NCI-H69 (cell line): ENCODE measurements around the gene PCSK5.
"Not testable (repeated sequence)": the region's sequence is repeated elsewhere in the genome, so short reads cannot be mapped to it uniquely, and the experiment has no call there.

Experiments
- DNase-seq: peaks from one replicate; lab custom pipeline; 2025; lab: John Stamatoyannopoulos, UW

The PCSK5 gene

GRCh38 chr9:76007935-76008334, 117.5 kb downstream of the PCSK5 start:
- DNase-seq = no peak

DNA sequence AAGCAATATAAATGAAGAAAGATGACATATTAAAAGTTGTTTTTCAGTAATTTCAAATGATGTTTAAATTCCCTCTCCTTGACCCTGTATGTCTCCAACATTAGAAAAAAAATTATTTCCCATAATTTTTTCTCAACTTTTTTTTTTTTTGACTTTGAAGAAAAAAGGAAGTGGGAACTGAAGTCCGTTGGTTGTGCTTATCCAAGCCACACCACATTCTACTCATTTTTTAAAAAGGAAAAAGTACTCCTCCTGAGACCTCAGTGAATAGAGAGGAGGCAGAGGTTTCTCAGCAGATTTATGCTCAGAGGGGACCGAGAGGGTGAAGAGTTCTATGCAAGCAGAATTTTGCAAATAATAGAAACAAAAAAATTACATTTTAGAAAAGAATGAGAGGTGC, 123.3 kb downstream of the PCSK5 start:
- DNase-seq = no peak

GRCh38 chr9:76018235-76018634, 127.8 kb downstream of the PCSK5 start:
- no peak for DNase-seq

DNA sequence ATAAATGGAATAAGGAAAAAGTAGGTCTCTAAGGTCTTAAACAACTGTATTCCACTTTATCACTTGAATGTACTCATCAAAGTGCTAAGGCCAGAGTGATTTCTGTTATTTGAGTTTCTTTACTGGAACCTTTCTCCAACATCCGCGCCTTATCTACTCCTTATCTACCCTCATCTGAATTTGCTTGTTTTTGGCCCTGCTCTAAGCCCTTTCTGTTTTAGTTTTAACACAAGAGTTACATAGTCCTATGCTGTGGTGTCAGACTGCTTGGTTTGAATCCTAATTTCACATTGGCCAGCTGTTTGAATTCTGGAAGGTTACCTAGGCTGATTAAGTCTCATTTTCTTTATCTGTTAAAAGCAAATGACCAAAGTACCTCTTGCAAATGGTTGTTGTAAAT, 128.3 kb downstream of the PCSK5 start:
- DNase-seq = no peak

- DNase-seq = no peak
These were observed 130.2 kb downstream of the PCSK5 start for GRCh38 chr9:76020652-76021051.

DNA sequence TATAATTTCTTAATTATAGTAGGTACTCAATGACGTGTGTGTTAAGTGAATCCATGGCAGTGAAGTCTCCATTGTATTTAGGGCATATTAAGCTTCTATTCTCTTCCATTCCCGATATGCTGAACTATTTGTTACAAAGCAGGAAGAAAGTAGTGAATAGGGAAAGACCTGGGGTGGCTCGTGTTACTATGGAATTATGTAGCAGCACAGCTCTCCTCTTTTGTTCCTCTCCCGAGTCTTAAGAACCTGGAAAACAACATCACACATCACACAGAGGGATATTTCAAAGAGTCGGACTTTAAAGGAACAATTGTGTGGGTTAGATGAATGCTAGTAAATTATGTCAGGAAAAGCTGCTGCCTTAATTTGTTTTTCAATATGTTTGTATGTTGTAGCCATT, 131.8 kb downstream of the PCSK5 start:
- no peak for DNase-seq

- no peak for DNase-seq
These were observed 133.3 kb downstream of the PCSK5 start for GRCh38 chr9:76023715-76024195.

- DNase-seq = no peak
These were observed 134.8 kb downstream of the PCSK5 start for GRCh38 chr9:76025286-76025685.

GRCh38 chr9:76026796-76027195, 136.3 kb downstream of the PCSK5 start:
- no peak for DNase-seq

GRCh38 chr9:76027416-76027815, 136.9 kb downstream of the PCSK5 start:
- DNase-seq = no peak

- DNase-seq = no peak
These were observed 137.4 kb downstream of the PCSK5 start for GRCh38 chr9:76027861-76028260.

- no peak for DNase-seq
These were observed 141.7 kb downstream of the PCSK5 start for GRCh38 chr9:76032038-76032796.

- no peak for DNase-seq
These were observed 142.4 kb downstream of the PCSK5 start for GRCh38 chr9:76032797-76033373.

- no peak for DNase-seq
These were observed 143.6 kb downstream of the PCSK5 start for GRCh38 chr9:76034049-76034448.

DNA sequence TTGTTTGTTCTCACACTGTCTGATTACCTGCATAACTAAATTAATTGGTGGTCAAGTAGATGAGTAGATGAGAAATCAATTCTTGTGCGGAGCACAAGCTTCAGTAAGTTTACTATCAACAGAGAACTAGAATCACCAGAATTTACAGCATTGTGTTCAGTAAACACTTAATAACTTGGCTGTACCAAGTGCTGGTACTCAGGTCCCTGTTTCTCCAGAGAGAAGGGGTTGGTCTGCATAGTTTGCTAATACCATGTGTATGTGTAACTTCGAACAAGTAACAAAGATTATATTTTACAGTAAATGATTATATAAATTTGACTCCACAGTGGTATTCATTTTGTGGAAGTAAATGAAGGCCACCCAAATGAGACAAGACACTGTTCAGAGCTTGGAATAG, 146.3 kb downstream of the PCSK5 start:
- DNase-seq = no peak

GRCh38 chr9:76037587-76038225, 147.2 kb downstream of the PCSK5 start:
- DNase-seq = no peak

- no peak for DNase-seq
These were observed 148.0 kb downstream of the PCSK5 start for GRCh38 chr9:76038431-76038830.

- DNase-seq = no peak
These were observed 153.9 kb downstream of the PCSK5 start for GRCh38 chr9:76044266-76044819.

- no peak for DNase-seq
These were observed 154.7 kb downstream of the PCSK5 start for GRCh38 chr9:76045221-76045620.

DNA sequence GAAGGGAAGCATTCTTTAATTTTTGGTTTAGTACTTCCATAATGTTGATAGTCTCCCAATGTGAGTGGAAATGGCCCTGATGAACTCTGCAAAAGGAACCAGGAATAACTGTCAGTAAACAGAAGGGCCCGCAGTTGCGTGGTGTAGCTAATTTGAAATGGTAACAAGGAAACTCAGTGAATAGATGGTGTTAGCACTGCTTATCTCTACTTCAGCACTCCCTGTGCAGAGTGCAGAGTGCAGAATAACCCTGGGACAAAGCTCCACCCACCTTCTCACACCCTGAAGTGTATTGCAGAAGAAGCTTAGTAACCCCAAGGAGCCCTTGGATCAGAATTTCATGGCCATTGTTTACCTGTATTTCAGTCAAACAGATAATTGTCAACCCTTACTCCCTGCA, 158.9 kb downstream of the PCSK5 start:
- DNase-seq = no peak

- DNase-seq = peak; percentile 27
These were observed 177.2 kb downstream of the PCSK5 start for GRCh38 chr9:76067696-76068095.

DNA sequence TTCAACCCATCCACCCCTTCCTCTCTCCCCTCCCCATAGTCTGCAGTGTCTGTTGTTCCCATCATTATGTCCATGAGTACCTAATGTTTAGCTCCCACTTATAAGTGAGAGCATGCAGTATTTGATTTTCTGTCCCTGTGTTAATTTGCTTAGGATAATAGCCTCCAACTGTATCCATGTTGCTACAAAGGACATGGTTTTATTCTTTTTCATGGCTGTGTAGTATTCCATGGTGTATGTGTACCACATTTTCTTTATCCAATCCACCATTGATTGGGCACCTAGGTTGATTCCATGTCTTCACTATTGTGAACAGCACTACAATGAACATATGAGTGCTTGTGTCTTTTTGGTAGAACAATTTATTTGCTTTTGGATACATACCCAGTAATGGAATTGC, 187.1 kb downstream of the PCSK5 start:
- no peak for DNase-seq

DNA sequence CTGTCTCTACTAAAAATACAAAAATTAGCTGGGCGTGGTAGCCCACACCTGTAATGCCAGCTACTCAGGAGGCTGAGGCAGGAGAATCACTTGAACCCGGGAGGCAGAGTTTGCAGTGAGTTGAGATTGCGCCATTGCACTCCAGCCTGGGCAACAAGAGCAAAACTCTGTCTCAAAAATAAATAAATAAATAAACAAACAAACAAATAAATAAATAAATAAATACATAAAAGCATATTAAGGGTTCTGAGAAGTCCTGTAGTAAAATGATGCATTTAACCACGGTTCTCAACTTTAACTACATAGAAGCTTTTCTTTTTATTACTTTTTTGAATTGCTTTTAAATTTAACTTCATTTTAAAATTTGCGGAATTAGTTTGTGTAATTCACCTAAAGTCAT, 190.8 kb downstream of the PCSK5 start:
- not testable (repeated sequence) for DNase-seq
